ENCODE measurements around the gene DOCK1. TPM values are rescaled to one million over a fixed set of nuclear protein-coding genes. Genes with fewer than 3 reads are reported as not detected.

The DOCK1 gene
- polyA plus RNA-seq, 1 donor from 2014 or later = 2.7 TPM

- TF ChIP-seq CTCF (IDR thresholded peaks at IDR 0.05; ENCODE audit: poor library complexity, severe bottlenecking) (no peak), POLR2AphosphoS5 (IDR thresholded peaks at IDR 0.05) (no peak)
These were observed 237.6 kb downstream of the DOCK1 start (continued) for GRCh38 chr10:127142856-127143255.

GRCh38 chr10:127145173-127145572, 239.9 kb downstream of the DOCK1 start:
- Histone ChIP-seq H3K4me2 (ENCODE audit: low read length) (no peak overlapping the region), H4K20me1 (ENCODE audit: insufficient read depth) (no peaks in the 10 kb centered on the region), H3K9me2 (ENCODE audit: insufficient read depth, low read length) (no peaks in the 10 kb centered on the region), H3K27me3 (ENCODE audit: insufficient read depth, low read depth, low read length) (no peaks in the 10 kb centered on the region), H3K9me3 (ENCODE audit: low read length) (no peaks in the 10 kb centered on the region), H3K36me3 (ENCODE audit: insufficient read depth, low read length) (no peaks in the 10 kb centered on the region), H3K27ac (ENCODE audit: low read length) (no peak overlapping the region), H3F3A (ENCODE audit: insufficient read depth, low read length, poor library complexity, severe bottlenecking) (no peaks in the 10 kb centered on the region), H3K9ac (ENCODE audit: low read length) (no peak overlapping the region), H3K79me2 (replicated peaks; ENCODE audit: insufficient read depth, low read length) (no peaks in the 10 kb centered on the region), H2AFZ (ENCODE audit: low read depth, low read length) (no peak overlapping the region), H3K4me3 (ENCODE audit: low read length) (no peak overlapping the region)
- no peak for TF ChIP-seq EP300 (conservative IDR thresholded peaks at IDR 0.05; ENCODE audit: poor library complexity, severe bottlenecking)
- no peak for TF ChIP-seq REST (IDR thresholded peaks at IDR 0.05; ENCODE audit: borderline replicate concordance)
- TF ChIP-seq POLR2AphosphoS5 (IDR thresholded peaks at IDR 0.05) = no peak

GRCh38 chr10:127146661-127147060, 241.4 kb downstream of the DOCK1 start:
- TF ChIP-seq RAD21 (conservative IDR thresholded peaks at IDR 0.05) (no peak), TAF1 (IDR thresholded peaks at IDR 0.05; ENCODE audit: low read depth) (no peak), EZH2 (IDR thresholded peaks at IDR 0.05; ENCODE audit: borderline replicate concordance, insufficient read depth, low read length, poor library complexity, severe bottlenecking) (no peak), EP300 (conservative IDR thresholded peaks at IDR 0.05; ENCODE audit: poor library complexity, severe bottlenecking) (no peak), REST (IDR thresholded peaks at IDR 0.05; ENCODE audit: borderline replicate concordance) (no peak)
- no peak overlapping the region for H2AFZ ChIP-seq (ENCODE audit: low read depth, low read length)
- no peak overlapping the region for H3K27ac ChIP-seq (ENCODE audit: low read length)
- no peaks in the 10 kb centered on the region for H3K9me2 ChIP-seq (ENCODE audit: insufficient read depth, low read length)
- H3K27me3 ChIP-seq (ENCODE audit: insufficient read depth, low read depth, low read length) = no peaks in the 10 kb centered on the region
- H3F3A ChIP-seq (ENCODE audit: insufficient read depth, low read length, poor library complexity, severe bottlenecking) = no peaks in the 10 kb centered on the region
- H3K9me3 ChIP-seq (ENCODE audit: low read length) = no peaks in the 10 kb centered on the region
- no peak overlapping the region for H3K4me3 ChIP-seq (ENCODE audit: low read length)
- no peaks in the 10 kb centered on the region for H3K36me3 ChIP-seq (ENCODE audit: insufficient read depth, low read length)
- no peaks in the 10 kb centered on the region for H3K79me2 ChIP-seq (replicated peaks; ENCODE audit: insufficient read depth, low read length)
- H4K20me1 ChIP-seq (ENCODE audit: insufficient read depth) = no peaks in the 10 kb centered on the region
- H3K4me2 ChIP-seq (ENCODE audit: low read length) = no peak overlapping the region
- no peak overlapping the region for H3K9ac ChIP-seq (ENCODE audit: low read length)

All from neural cell (in vitro differentiated cells).